ENCODE measurements around the gene FKBP7.
A peak's percentile ranks its signal among the peaks of the same experiment; 100 is the strongest.
"Not testable (repeated sequence)": the region's sequence is repeated elsewhere in the genome, so short reads cannot be mapped to it uniquely, and the experiment has no call there.

FKBP7 gene

DNA sequence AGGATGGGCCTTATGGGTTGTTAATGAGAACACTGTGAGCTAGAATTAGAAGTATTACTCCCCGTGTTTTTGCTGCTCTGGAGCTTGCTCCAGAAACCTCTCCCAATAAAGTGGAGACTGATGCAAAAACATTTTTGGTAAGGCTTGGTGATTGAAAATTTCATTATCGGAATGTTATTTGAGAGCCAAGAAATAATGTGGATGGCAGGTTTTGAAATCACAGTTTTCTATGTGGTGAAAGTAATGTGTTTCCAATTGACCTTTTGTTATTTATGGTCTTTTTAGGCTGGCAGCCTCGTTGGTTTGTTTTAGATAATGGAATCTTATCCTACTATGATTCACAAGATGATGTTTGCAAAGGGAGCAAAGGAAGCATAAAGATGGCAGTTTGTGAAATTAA, 7.0 kb upstream of the FKBP7 start:
- DNase-seq (ENCODE audit: low read depth in 3 of 3): no peak

DNA sequence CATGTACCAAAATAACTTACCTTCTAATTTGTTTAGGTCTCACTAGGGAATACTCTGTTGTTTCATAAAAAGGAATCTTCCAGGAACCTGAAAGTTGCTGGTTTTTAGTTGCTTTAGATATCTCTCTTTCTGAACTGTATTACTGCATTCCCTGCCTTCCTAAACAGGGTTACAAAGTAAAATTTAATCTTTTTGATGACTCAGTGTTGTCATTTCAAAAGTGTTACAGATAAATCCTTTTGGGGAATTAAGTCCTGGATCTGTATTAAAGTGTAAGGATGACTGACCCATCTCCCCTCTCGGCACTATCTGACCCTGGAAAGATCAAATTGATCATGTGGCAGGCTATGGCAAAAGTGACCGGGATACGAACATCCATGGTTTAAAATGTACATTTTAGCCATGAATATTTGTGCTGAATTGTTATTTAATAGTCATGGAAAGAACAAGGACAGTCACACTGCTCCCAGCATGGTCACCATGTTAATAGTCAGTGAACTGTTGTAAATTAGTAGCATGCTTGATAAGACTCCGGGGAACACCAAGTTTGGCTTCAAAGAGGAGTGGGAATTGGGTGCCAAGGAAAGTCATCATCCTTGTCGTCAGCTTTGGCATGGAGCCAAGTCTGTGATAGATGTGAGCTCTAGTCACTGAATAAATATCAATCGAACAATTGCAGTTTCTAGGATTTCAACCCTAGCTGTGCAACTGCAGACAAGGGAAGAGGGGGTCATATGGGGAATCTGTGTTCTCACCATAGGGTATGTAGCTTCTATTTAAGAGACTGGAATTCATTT, 6.0 kb upstream of the FKBP7 start:
- no peak for DNase-seq (ENCODE audit: low read depth in 3 of 3)

DNA sequence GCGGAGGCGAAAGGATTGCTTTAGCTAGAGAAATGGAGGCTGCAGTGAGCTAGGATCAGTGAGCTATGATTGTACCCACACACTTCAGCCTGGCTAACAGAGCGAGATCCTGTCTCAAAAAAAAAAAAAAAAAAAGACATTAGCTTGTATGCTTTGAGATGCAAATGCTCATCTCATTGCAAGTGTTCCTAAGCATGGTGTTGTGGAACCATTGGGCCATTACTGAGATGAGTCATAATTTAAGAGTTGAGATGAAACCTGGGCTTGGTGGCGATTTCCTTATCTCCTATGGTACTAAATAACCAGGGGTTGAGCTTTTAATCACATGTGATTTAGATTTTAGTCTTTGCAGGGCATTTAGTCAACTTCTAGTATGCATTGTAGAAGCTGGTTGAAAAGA, 4.0 kb upstream of the FKBP7 start:
- no peak for DNase-seq (ENCODE audit: low read depth in 3 of 3)

DNA sequence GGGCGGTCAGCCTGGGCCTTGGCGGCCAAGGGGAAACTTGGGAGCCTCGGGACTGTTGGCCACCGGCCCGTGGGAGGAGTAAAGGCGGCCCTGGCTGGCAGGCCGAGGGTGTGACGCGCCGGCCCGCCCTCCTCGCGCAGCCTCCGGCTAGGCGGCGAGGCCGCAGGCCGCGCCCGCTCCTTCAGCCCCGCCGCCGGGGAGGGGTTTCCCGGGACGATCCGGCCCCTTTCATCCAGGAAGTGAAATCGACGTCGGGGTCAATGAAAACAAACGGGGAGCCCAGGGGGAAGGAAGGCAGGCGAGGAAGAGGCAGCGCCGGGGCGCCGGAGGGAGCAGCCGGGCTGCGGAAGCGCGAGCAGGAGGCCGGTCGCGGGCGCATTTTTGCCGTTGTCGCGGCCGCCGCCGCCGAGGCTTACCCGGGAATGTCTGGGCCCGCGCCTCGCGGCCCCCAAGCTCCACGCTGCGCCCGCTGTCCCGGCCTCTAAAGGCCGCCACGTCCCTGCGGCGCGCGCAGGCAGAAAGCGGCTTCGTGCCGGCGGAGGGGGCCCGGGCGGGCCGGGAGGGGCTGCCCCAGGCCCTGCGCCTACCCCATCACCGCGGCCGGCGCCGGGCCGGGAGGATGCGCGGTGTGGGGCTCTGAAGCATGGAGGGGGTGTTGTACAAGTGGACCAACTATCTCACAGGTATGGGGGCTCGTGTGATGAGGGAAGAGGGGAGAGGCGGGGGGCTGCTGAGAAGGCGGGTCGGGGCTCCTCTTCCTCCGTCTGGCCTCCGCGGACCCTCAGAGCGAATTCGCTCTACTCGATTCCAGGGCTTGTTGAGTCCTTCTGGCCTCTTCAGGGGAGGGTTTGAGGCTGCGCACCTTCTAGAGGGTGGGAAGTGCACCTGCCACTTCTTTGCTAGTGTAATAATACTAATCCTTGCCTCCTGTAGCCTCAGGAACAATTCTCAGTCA, 2.1 kb upstream of the FKBP7 start, which contains the start of gene PLEKHA3:
PLEKHA3 (plus strand) TSS at position 231 of the 955 bp plus-strand sequence; CDS start at position 644, 413 bp downstream.
- peak; percentile 52 to 60 (median 53) for DNase-seq (ENCODE audit: low read depth in 3 of 3)

DNA sequence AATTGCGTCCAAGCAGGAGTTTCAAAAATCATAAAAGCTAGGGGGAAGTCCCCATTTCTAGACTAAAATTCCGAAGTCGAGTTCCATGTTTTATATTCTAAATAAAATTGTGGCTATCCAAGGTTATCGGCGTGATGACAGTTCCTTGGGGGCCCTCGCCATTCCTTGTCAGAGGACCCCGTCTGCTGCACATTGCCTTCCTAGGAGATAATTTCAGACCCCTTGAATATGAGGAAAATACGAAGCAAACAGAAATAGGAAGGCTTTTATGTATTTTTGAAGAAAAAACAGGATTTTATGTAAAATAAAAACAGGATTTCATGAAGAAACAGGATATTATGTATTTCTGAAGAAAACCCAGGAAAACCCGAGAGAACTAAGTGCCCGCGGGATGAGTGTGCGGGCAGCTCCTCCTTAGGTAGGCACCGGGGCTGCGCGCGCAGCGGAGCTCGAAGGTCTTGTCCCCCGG, 1.4 kb upstream of the FKBP7 start:
- no peak for DNase-seq (ENCODE audit: low read depth in 3 of 3)

DNA sequence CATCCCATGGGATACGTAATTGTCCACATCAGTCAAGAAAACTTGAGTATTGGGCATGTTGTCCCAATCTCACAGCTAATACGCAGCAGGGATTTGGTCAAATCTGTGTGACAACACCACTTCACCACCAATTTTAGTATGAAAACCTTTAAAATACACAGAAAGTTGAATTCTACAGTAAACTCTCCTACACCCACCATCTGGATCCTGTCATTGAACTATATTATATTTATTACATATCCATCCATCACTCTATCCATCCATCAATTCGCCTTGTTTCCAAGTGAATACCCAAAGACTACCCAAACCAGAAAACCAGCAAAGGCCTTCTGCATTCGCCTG, 846 bp upstream of the FKBP7 start:
- DNase-seq (ENCODE audit: low read depth in 3 of 3): no peak

DNA sequence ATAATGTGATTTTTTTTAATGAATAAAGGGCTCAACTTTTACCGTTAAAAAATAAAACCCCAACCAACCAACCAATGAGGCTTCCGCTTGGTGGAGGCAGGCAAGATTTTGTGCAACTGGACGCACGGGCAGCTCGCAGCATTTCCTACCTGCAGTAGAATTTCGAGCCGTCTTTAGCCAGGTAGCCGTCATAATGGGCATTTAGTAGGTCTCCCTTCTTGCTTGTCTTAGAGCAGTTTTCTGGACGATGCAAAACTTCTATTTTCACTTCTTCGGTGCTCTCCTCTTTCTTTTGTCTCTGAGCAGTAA, 316 bp downstream of the FKBP7 start:
- DNase-seq (ENCODE audit: low read depth in 3 of 3): no peak

DNA sequence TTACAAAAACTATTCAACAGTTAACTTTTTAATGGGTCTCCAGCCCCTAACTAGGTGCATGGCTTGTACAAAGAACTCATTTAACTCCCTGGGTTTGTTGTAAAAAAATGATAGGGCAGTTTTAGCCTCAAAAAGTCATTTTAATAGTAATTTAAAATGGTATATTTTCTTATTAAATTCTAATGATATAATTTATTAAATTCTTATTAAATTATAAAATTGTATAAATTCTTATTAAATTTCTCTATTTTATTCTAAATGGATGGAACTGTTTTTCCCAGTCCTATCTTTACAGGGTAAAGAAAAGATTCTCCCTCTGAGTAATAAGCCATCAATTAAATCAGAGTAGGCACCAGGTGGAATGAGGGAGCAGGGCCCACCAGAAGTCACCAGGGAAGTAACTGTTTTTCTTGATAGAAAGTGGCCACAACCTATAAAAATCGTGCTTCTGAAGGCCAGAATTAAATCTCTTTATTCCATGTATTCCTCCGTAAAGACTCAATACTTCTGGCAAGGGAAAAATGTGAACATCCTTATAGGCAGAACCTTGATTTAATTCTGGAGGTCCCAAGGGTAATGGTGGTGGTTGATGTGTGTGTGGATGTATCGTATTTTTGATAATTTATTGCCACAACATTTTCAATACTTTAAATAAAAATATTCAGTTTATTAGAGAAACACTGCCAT, 814 bp downstream of the FKBP7 start:
- no peak for DNase-seq (ENCODE audit: low read depth in 3 of 3)

DNA sequence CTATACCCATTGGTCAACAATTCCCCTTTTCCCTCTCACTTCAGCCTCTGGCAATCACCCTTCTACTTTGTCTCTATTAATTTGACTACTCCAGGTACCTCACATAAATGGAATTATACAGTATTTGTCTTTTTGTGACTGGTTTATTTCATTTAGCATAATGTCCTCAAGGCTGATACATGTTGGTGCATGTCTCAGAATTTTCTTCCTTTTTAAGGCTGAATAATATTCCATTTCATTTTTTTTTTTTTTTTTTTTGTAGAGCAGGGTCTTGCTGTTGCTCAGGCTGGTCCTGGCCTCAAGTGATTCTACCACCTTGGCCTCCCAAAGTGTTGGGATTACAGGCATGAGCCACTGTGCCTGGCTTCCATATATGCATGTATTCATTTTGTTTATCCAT, 1.9 kb downstream of the FKBP7 start:
- no peak for DNase-seq (ENCODE audit: low read depth in 3 of 3)

DNA sequence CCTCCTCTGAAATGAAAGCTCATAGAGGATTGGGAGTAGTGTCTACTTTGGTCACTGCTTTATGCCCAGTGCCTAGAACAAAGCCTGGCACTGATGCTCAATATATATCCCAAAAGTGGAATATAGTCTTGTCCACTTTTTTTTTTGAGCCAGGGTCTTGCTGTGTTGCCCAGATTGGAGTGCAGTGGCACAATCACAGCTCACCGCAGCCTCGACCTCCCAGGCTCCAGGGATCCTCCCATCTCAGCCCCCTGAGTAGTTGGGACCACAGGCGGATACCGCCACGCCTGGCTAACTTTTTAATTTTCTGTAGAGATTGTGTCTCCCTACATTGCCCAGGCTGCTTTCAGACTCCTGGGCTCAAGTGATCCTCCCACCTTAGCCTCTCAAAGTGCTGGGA, 3.8 kb downstream of the FKBP7 start:
- DNase-seq (ENCODE audit: low read depth in 3 of 3): no peak

DNA sequence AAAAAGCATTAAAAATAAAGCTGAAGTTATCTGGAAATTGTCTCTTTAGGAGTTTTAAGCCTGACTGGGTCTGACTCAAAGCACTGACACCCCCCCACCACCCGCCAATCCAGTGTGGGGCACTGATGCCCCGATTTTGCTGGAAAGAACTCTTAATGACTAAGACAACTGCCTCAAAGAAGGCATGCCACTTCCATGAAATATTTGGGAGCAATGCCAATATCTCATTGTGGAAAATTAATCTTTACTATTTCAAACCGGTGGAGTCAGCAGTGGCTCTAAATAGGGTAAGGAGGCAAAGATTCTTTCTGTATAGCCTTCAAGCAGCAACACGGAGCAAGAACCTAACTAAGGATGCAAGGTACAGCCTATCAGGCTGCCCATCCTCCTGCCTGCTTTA, 4.5 kb downstream of the FKBP7 start:
- DNase-seq (ENCODE audit: low read depth in 3 of 3): no peak

DNA sequence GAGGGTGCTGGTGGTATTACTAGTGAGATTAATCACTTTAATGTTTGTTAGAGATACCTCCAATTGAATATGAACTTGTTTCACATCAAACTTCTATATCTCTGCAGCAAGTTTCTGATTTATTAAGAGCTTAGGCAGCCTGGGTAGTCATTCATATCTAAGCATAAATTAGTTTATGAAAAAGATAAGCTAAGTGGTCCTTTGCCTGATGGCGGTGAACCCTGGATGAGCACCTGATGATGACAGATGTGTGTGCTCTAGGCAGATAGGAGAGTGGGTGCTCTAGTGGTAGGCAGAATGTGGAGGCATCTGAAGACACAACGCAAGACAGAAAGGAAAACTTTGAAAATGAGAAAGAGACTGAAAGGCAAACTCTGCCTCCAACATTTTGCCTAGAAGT, 5.0 kb downstream of the FKBP7 start:
- no peak for DNase-seq (ENCODE audit: low read depth in 3 of 3)

DNA sequence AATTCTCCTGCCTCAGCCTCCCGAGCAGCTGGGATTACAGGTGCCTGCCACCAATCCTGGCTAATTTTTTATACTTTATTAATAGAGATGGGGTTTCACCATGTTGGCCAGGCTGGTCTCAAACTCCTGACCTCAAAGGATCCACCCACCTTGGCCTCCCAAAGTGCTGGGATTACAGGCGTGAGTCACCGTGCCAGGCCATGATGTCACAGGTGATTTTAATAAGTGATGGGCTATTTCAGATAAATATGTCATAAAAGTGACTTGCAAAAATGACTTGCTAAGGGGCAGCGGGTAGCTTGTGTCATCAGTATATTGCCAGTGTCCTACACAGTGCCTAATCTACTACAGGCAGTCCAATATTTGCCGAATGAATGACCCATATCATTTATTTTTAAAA, 7.1 kb downstream of the FKBP7 start:
- DNase-seq (ENCODE audit: low read depth in 3 of 3): not testable (repeated sequence)

DNA sequence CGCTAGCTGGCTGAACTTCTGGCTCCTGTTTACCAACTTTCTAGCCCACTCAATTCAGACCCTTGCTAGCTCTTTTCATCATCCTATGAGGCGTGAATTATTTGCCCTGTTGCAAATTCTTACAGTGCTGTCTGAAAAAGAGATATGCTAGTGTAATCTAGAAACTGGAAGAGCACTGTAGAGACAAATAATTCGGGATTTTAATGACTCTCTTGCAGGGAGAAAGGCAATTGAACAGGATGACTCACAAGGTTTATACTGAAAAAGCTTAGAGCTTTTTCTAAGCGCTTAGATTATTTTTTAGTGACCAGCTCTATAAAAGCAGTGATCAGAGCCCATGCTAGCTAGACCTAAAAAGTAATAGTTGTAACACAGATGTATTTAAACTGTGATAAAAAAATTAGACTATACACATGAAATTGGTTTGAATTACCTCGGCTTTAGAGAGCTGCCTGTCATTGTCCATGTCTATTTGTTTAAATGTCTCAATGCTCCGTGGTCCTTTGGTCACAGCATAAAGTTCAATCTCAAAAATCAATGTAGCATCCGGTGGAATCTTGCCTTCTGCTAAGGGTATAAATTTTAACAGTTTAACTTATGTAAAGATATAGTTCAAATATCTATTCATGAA, 9.1 kb downstream of the FKBP7 start:
- DNase-seq (ENCODE audit: low read depth in 3 of 3): no peak

DNA sequence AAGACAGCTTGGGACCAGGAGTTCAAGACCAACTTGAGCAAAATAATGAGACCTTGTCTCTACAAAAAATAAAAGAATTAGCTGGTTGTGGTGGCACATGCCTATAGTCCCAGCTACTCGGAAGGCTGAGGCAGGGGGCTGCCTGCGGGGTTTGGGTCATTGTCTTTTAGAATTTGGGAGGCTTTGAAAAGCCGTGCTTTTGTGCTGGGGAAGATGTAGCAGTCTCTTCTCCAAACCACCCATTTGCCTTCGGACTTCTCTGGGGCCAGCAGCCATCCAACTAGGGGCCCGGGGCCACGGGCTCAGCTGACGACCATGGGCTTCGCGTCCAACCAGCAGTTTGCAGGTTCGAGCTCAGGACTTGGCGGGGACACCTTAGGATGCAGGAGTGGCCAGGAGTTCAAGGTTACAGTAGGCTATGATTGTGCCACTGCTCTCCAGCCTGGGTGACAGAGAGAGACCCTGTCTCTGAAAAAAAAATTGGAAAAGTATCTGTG, 21.0 kb downstream of the FKBP7 start:
- DNase-seq (ENCODE audit: low read depth in 3 of 3): no peak

DNA sequence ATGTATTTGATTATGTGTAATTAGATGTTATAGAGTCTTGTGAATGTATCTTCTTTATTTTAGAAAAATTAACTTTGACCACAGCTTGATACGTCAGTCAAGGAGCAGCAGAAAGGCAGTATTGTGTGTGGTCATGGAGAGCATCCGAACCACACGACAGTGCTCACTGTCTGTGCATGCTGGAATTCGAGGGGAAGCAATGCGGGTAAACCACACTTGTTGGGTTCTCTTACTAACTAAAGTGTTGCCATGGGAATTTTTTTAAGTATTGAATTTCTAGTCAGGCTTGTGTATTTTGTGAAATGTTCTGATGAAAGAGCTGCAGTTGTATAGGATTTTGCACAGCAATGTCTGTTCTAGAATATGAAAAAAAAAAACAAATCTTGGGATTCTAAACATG, 22.5 kb downstream of the FKBP7 start:
- DNase-seq (ENCODE audit: low read depth in 3 of 3): no peak

DNA sequence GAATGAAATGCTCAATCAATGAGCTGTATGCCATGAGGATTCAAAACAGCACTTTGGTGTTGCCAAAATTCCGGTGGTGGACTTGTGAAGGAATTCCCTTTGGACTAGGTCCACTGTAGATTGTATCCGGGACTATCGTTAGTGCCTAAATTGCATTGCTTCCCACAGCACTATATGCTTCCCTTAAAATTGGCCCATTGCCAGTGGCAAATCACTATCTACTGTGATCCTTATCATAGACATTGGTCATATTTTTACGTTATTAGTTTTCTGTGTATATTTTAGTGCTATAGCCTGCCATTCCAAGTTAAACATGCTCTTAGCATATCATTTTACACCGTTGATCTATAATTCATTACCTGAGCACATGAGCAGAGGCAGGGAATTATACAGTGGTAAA, 25.5 kb downstream of the FKBP7 start:
- no peak for DNase-seq (ENCODE audit: low read depth in 3 of 3)

DNA sequence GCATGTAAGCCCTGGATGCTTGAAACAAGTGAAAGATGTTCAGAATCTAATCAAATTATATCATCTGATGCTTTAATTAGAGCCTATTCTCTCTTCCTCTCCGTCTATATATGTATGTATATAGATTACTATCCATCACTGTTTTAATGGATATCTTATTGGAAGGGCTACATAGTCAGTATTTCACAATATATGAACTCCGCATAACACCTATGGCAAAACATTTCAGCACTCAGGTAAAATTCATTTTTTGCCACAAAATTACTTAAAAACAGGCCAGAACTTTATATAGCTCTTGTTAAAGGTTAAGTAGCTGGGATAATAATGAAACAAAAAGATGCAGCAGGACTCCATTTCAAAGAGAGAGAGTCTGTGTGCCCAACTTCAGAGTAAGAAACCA, 26.1 kb downstream of the FKBP7 start:
- DNase-seq (ENCODE audit: low read depth in 3 of 3): no peak

DNA sequence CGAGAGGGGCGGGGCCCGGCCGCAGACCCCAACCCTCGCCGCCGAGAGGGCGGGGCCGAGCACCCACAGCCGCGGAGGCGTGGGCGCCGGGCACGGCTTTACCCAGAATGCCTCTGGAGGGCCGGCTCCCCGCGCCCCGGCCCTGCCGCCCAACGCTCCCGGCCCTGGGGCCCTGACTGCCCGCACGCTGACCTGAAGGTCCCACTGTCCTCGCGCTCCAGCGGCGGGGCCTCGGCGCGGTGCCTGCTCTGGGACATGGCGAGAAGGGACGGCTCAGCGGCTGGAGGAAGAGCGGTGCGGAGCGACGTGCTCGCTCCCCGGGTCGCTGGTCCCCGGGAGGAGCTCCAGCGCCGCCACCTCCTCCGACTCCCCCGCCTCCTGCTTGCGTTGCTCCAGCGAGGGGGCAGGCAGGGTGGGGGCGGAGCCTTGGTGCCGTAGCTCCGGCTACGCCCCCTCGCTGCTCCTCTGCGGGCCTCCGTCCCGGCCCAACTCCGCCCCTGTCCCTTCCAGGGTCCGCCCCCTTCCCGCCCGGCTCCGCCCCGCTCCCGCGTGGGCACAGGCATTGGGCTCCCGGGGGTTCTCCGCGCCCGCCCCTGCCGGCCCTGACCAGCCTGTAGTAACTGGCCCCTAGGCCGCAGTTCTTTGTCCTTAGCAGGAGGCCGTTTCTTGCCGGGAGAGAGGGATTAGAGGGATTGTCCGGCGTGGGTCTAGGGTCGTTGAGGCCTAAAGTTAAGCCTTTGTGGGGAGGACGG, 27.4 kb downstream of the FKBP7 start, which contains the start of the genes PJVK and PRKRA:
PJVK (plus strand) TSS at position 605 of the 752 bp plus-strand sequence. CDS start 2,032 bp downstream, outside the sequence.
PRKRA (minus strand) TSS at position 402 of the 752 bp plus-strand sequence; CDS start at position 257, 145 bp downstream.
- DNase-seq (ENCODE audit: low read depth in 3 of 3): peak; percentile 89 to 96 (median 92)

DNA sequence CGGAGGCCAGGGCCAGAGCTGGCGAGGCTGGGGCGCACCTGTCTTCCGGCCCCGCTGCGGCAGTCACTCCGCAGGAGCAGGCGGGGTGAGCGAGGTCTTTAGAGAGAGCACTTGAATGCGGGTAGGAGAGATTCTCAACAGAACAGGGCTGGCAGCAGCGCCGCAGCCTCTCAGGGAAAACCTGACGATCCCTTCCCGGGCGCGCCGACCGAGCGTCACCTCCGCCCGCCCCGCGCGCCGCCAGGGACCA, 28.0 kb downstream of the FKBP7 start:
- DNase-seq (ENCODE audit: low read depth in 3 of 3): peak in 1 of 3 donors; percentile 74

All from stimulated activated CD4-positive, alpha-beta T cell treated with anti-CD3 and anti-CD28 coated beads, TNF-alpha, amount 100 ng/mL, for 48 hours (primary cell).